ENCODE results near the gene P4HB.

DNA sequence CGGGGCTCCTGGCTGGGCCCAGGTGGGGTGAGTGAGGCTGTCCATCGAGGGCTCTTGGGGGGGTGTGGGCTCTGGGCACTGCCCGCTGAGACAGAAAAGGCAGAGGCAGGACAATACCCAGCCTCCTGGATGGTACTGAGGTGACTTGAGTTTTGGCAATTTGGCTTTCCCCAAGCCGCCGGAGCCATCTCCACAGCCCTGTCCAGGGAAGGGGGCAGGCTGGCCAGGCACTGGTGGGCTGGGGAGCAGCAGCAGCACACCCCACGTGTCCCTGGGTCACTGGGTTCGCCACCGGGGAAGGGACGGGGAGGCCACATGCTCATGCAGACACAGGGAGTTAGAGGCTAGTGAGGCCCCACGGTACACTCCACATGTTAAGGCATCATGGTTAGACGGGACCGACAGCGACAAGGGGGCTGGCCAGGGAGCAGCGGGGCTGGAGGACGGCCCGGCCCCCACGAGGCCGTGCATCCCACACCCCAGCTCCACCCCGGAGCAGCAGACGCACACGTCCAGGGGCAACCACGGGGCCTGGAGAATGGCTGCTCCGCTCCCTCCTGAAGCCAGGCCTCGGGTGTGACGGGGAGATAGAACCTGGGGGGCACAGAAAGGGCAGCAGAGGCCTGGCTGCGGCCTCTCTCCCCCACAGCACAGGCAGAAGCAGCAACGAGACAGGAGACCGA lies 7.8 kb upstream of the P4HB start:
- TF ChIP-seq SP1 (IDR thresholded peaks at IDR 0.05) (no peak), CTBP1 (IDR thresholded peaks at IDR 0.05; ENCODE audit: borderline replicate concordance) (no peak), BHLHE40 (IDR thresholded peaks at IDR 0.05; ENCODE audit: borderline replicate concordance) (no peak), HDGF (IDR thresholded peaks at IDR 0.05; ENCODE audit: borderline replicate concordance) (peak; percentile 90; the same call in 1 of the 2 replicates), TARDBP (IDR thresholded peaks at IDR 0.05) (no peak), FOXM1 (IDR thresholded peaks at IDR 0.05; ENCODE audit: borderline replicate concordance) (no peak), PKNOX1 (IDR thresholded peaks at IDR 0.05) (no peak), SUZ12 (IDR thresholded peaks at IDR 0.05) (no peak), FOXK2 (IDR thresholded peaks at IDR 0.05) (no peak), ARNT (IDR thresholded peaks at IDR 0.05) (no peak), ELF4 (IDR thresholded peaks at IDR 0.05) (peak; percentile 48), FOXA1 (IDR thresholded peaks at IDR 0.05) (no peak)
